SJSA1 (cell line): ENCODE data around the gene GGPS1. TPM values are rescaled to one million over a fixed set of nuclear protein-coding genes. Genes with fewer than 3 reads are reported as not detected.
"Not testable (repeated sequence)": the region's sequence is repeated elsewhere in the genome, so short reads cannot be mapped to it uniquely, and the experiment has no call there.

Source experiments
- DNase-seq, 2 experiments: peaks; one replicate each; pipeline ENCODE4 v3.0.0-alpha.2; 2015 to 2020; ENCODE audit warnings: low spot score in 2 of 2, low read depth in 1 of 2
- H3K27ac ChIP-seq: fragments of 250-450 bp; sonication (Bioruptor Pico); 2 replicates; pipeline ENCODE4 v1.5.1; 2020; ENCODE audit warnings: mild to moderate bottlenecking, moderate library complexity
- H3K27me3 ChIP-seq: fragments of 250-450 bp; sonication (Bioruptor Pico); replicated peaks from 2 replicates; pipeline ENCODE4 v1.5.1; 2020; ENCODE audit warnings: mild to moderate bottlenecking, moderate library complexity
- H3K36me3 ChIP-seq: fragments of 250-450 bp; sonication (Bioruptor Pico); 2 replicates; pipeline ENCODE4 v1.5.1; 2020; ENCODE audit warnings: mild to moderate bottlenecking
- H3K4me1 ChIP-seq: fragments of 250-450 bp; sonication (Bioruptor Pico); replicated peaks from 2 replicates; pipeline ENCODE4 v1.6.1; 2021; ENCODE audit warnings: mild to moderate bottlenecking
- H3K4me3 ChIP-seq: fragments of 250-450 bp; sonication (Bioruptor Pico); 2 replicates; pipeline ENCODE4 v1.5.1; 2020; ENCODE audit warnings: mild to moderate bottlenecking
- H3K9me3 ChIP-seq: fragments of 250-450 bp; sonication (Bioruptor Pico); replicated peaks from 2 replicates; pipeline ENCODE4 v1.5.1; 2020; ENCODE audit warnings: mild to moderate bottlenecking
- total RNA-seq: library from RNA; depleted of rRNA; stranded (reverse); fragments of >200 nt; shearing (Covaris generic); gene quantifications from 2 replicates; pipeline ENCODE4 v1.2.3, GENCODE V29; 2014; rRNA removed

GGPS1 gene
- total RNA-seq, 1 experiment from 2014 or later, result 26.9 TPM

DNA sequence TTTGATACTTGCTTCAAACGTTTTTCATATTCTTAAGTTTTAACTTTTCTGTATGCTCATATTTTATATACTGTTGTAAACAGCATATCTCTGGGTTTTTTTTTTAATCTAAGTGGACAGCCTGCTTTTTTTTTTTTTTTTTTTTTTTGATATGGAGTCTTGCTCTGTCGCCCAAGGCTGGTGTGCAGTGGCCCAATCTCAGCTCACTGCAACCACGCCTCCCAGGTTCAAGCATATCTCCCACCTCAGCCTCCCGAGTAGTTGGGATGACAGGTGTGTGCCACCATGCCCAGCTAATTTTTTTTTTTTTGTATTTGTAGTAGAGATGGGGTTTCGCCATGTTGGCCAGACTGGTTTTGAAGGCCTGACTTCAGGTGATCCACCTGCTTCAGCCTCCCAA lies 40.1 kb downstream of the GGPS1 start:
- peaks cover 8% of the 10 kb centered on the region; the same call in 1 of the 2 replicates for H3K4me1 ChIP-seq

DNA sequence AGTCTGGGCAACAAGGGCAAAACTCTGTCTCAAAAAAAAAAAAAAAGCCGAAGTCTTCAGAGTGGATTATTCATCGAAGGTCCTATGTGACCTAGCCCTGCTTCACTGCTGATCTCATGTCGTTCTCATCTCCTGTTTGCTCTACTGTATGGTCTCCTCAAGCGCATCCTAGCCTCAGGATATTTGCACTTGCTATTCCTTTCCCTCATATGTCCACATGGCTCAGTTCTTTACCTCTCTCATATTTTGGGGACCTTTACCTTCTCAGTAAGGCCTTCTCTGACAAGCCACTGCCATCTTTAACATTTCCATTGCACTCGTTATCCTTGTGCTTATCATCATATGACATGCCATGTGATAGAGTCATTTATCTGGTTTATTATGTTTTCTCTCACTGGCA lies 41.4 kb downstream of the GGPS1 start:
- no peak for DNase-seq
- no peak overlapping the region for H3K4me3 ChIP-seq
- H3K4me1 ChIP-seq, result peaks cover 8% of the 10 kb centered on the region; the same call in 1 of the 2 replicates
- H3K9me3 ChIP-seq, result no peaks in the 10 kb centered on the region
- H3K36me3 ChIP-seq, result peaks cover 5% of the 10 kb centered on the region; the same call in 1 of the 2 replicates
- H3K27ac ChIP-seq, result no peak overlapping the region
- no peaks in the 10 kb centered on the region for H3K27me3 ChIP-seq

More for the DNA sequence above, 40.1 kb downstream of the GGPS1 start:
- Histone ChIP-seq H3K27me3 (no peaks in the 10 kb centered on the region), H3K27ac (no peak overlapping the region), H3K36me3 (peaks cover 5% of the 10 kb centered on the region; the same call in 1 of the 2 replicates), H3K4me3 (peak overlapping the region; percentile 56), H3K9me3 (no peaks in the 10 kb centered on the region)
- DNase-seq, result no peak

DNA sequence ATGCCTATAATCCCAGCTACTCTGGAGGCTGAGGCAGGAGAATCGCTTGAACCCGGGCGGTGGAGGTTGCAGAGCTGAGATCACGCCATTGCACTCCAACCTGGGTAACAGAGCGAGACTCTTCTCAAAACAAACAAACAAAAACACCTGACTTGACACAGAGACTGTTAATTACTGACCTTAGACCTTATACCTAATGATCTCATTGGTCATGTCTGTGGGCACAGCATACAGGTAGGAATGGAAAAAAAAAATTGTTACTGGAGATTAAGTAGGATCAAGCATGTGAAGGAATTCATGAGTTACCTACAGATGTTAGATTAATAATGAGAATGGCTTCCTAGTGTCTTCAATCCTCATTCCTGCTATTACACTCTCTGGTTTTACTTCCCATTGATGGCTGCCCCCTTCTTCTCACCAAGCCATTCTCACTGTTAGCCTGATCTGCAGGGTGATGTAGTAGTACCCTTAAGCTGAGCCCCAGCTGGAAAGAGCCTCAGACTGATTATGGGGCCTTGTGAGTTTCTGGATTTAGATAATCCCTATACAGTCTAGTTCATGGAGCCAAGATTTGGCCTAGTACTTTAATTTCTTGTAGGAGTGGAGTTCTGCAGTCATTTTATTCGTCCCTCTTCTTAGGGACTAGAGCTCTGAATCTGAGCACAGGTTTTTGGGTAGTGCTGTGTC lies 47.7 kb downstream of the GGPS1 start:
- peaks cover 50% of the 10 kb centered on the region for H3K36me3 ChIP-seq
- no peak overlapping the region for H3K27ac ChIP-seq
- H3K4me1 ChIP-seq, result no peaks in the 10 kb centered on the region
- DNase-seq, result no peak
- H3K9me3 ChIP-seq, result no peaks in the 10 kb centered on the region
- no peak overlapping the region for H3K4me3 ChIP-seq
- H3K27me3 ChIP-seq, result no peaks in the 10 kb centered on the region

DNA sequence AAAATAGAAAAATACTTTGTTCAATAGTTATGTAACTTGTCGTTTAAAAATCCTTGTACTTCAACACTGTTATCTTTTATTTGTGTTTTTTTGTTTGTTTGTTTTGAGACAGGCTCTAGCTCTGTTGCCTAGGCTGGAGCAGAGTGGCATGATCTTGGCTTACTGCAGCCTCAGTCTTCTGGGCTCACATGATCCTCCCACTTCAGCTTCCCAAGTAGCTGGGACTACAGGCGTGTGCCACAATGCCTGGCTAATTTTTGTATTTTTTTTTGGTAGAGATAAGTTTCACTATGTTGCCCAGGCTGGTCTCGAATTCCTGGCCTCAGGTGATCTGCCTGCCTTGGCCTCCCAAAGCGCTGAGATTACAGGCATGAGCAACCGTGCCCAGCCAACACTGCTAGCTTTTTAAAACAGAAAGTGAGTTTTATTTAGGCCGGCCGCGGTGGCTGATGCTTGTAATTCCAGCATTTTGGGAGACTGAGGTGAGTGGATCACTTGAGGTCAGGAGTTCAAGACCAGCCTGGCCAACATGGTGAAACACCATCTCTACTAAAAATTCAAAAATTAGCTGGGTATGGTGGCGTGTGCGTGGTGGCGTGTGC lies 49.9 kb downstream of the GGPS1 start:
- H3K4me3 ChIP-seq, H3K27me3 ChIP-seq, DNase-seq, H3K4me1 ChIP-seq, H3K9me3 ChIP-seq, H3K27ac ChIP-seq: not testable (repeated sequence)
- peaks cover 48% of the 10 kb centered on the region for H3K36me3 ChIP-seq

DNA sequence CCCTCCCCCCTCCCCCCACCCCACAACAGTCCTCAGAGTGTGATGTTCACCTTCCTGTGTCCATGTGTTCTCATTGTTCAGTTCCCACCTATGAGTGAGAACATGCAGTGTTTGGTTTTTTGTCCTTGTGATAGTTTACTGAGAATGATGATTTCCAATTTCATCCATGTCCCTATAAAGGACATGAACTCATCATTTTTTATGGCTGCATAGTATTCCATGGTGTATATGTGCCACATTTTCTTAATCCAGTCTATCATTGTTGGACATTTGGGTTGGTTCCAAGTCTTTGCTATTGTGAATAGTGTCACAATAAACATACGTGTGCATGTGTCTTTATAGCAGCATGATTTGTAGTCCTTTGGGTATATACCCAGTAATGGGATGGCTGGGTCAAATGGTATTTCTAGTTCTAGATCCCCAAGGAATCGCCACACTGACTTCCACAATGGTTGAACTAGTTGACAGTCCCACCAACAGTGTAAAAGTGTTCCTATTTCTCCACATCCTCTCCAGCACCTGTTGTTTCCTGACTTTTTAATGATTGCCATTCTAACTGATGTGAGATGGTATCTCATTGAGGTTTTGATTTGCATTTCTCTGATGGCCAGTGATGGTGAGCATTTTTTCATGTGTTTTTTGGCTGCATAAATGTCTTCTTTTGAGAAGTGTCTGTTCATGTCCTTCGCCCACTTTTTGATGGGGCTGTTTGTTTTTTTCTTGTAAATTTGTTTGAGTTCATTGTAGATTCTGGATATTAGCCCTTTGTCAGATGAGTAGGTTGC lies 53.8 kb downstream of the GGPS1 start:
- not testable (repeated sequence) for H3K4me1 ChIP-seq, H3K27me3 ChIP-seq, H3K27ac ChIP-seq, H3K9me3 ChIP-seq, H3K4me3 ChIP-seq, DNase-seq
- H3K36me3 ChIP-seq, result peaks cover 31% of the 10 kb centered on the region

DNA sequence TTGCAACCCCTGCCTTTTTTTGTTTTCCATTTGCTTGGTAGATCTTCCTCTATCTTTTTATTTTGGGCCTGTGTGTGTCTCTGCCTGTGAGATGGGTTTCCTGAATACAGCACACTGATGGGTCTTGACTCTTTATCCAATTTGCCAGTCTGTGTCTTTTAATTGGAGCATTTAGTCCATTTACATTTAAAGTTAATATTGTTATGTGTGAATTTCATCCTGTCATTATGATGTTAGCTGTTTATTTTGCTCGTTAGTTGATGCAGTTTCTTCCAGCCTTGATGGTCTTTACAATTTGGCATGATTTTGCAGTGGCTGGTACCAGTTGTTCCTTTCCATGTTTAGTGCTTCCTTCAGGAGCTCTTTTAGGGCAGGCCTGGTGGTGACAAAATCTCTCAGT lies 57.3 kb downstream of the GGPS1 start:
- not testable (repeated sequence) for H3K27ac ChIP-seq, H3K4me1 ChIP-seq, H3K27me3 ChIP-seq, H3K4me3 ChIP-seq, H3K9me3 ChIP-seq, DNase-seq
- H3K36me3 ChIP-seq, result peaks cover 12% of the 10 kb centered on the region

DNA sequence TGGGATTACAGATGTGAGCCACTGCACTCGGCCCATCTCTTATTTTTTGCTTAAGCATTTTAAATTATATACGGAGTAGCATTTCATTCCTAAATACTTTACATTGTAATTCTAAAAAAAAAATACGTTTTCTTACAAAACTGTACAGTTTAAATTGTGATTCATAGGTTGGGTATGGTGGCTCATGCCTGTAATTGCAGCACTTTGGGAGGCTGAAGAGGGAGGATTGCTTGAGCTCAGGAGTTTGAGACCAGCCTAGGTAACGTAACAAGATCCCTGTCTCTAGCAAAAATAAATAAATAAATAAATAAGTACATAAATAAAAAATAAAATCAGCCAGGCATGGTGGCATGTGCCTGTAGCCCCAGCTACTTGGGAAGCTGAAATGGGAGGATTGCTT lies 63.5 kb downstream of the GGPS1 start:
- Histone ChIP-seq H3K9me3 (no peaks in the 10 kb centered on the region; the same call in 1 of the 2 replicates), H3K4me3 (no peak overlapping the region), H3K27me3 (no peaks in the 10 kb centered on the region), H3K4me1 (peaks cover 5% of the 10 kb centered on the region), H3K36me3 (peaks cover 4% of the 10 kb centered on the region), H3K27ac (no peak overlapping the region)
- DNase-seq, result no peak

Other genes starting within 250 kb of the GGPS1 start
- gene TOMM20, start 199.7 kb upstream of the GGPS1 start, total RNA-seq, result 65.5 and 78.0 TPM in 2 replicates
- 82.5 and 264 TPM in 2 replicates for gene RBM34, start 167.3 kb upstream of the GGPS1 start, total RNA-seq
- 25.1 and 28.3 TPM in 2 replicates for gene ARID4B, start 391 bp upstream of the GGPS1 start, total RNA-seq
- 58.1 and 70.3 TPM in 2 replicates for gene TBCE, start 38.9 kb downstream of the GGPS1 start, total RNA-seq
- 35.7 and 56.8 TPM in 2 replicates for gene B3GALNT2, start 175.9 kb downstream of the GGPS1 start, total RNA-seq